GM21526 (cell line): ENCODE measurements around the gene KCNH3.
"Not testable (repeated sequence)": the region's sequence is repeated elsewhere in the genome, so short reads cannot be mapped to it uniquely, and the experiment has no call there.

Source experiments
- ATAC-seq: cut with Tn5 transposase; IDR thresholded peaks from one replicate; pipeline ENCODE4 v1.9.1; 2021; ENCODE audit warnings: moderate library complexity; ENCODE audit not compliant: unreplicated experiment, low FRiP score

Gene KCNH3

GRCh38 chr12:49538510-49539403 is at the start of gene KCNH3:
KCNH3 (plus strand) TSS chr12:49539030; CDS start chr12:49539417, 387 bp downstream.
- no peak for ATAC-seq

- ATAC-seq = no peak
Measured at GRCh38 chr12:49489154-49489553, 49.7 kb upstream of the KCNH3 start.

- no peak for ATAC-seq
Measured at GRCh38 chr12:49489720-49490119, 49.1 kb upstream of the KCNH3 start.

GRCh38 chr12:49491823-49492222 is 47.0 kb upstream of the KCNH3 start:
- no peak for ATAC-seq

- ATAC-seq = no peak
Measured at GRCh38 chr12:49493900-49494299, 44.9 kb upstream of the KCNH3 start.

- no peak for ATAC-seq
Measured at GRCh38 chr12:49496417-49497360, 42.1 kb upstream of the KCNH3 start.

- ATAC-seq = no peak
Measured at GRCh38 chr12:49501895-49502294, 36.9 kb upstream of the KCNH3 start.

- ATAC-seq = no peak
Measured at GRCh38 chr12:49502590-49502989, 36.2 kb upstream of the KCNH3 start.

GRCh38 chr12:49503674-49504180 is 35.1 kb upstream of the KCNH3 start:
- ATAC-seq = no peak

- ATAC-seq = no peak
Measured at GRCh38 chr12:49505672-49506071, 33.2 kb upstream of the KCNH3 start.

- ATAC-seq = no peak
Measured at GRCh38 chr12:49507139-49507538, 31.7 kb upstream of the KCNH3 start.

- ATAC-seq = not testable (repeated sequence)
Measured at GRCh38 chr12:49509681-49510080, 29.1 kb upstream of the KCNH3 start.

GRCh38 chr12:49511410-49511809 is 27.4 kb upstream of the KCNH3 start:
- ATAC-seq = no peak

GRCh38 chr12:49512546-49512945 is 26.3 kb upstream of the KCNH3 start:
- ATAC-seq = no peak

- no peak for ATAC-seq
Measured at GRCh38 chr12:49515266-49515665, 23.6 kb upstream of the KCNH3 start.

- ATAC-seq = no peak
Measured at GRCh38 chr12:49518914-49519573, 19.8 kb upstream of the KCNH3 start.

GRCh38 chr12:49519574-49519936 is 19.3 kb upstream of the KCNH3 start:
- no peak for ATAC-seq

- ATAC-seq = no peak
Measured at GRCh38 chr12:49521389-49521788, 17.4 kb upstream of the KCNH3 start.

GRCh38 chr12:49524660-49525324 is 14.0 kb upstream of the KCNH3 start:
- no peak for ATAC-seq

- ATAC-seq = no peak
Measured at GRCh38 chr12:49525942-49526341, 12.9 kb upstream of the KCNH3 start.
